Retinal pigment epithelial cell (primary cell): ENCODE measurements around the gene SH3YL1.

Experiments used
- DNase-seq: peaks from one replicate; pipeline ENCODE4 v3.0.0-alpha.2; 2010; ENCODE audit warnings: low read depth
- H3K4me3 ChIP-seq: 2 replicates; pipeline ENCODE4 v1.5.1; 2011; ENCODE audit warnings: mild to moderate bottlenecking, low read length, control low read depth, moderate library complexity
- CTCF ChIP-seq: conservative IDR thresholded peaks from 2 replicates; pipeline ENCODE4 v1.5.1; 2011; ENCODE audit warnings: low read depth, low read length, control low read depth, inconsistent platforms

The SH3YL1 gene

GRCh38 chr2:236993-237539 is 26.8 kb downstream of the SH3YL1 start:
- no peak for TF ChIP-seq CTCF
- DNase-seq: no peak
- no peak overlapping the region for H3K4me3 ChIP-seq

GRCh38 chr2:234421-234820 is 29.4 kb downstream of the SH3YL1 start:
- no peak for TF ChIP-seq CTCF
- DNase-seq: no peak
- no peak overlapping the region for H3K4me3 ChIP-seq

- no peak overlapping the region for H3K4me3 ChIP-seq
- DNase-seq: no peak
- no peak for TF ChIP-seq CTCF
Measured at GRCh38 chr2:233030-233429, 30.8 kb downstream of the SH3YL1 start.

GRCh38 chr2:231521-232185 is 32.2 kb downstream of the SH3YL1 start:
- no peak overlapping the region for H3K4me3 ChIP-seq
- DNase-seq: no peak
- no peak for TF ChIP-seq CTCF

DNA sequence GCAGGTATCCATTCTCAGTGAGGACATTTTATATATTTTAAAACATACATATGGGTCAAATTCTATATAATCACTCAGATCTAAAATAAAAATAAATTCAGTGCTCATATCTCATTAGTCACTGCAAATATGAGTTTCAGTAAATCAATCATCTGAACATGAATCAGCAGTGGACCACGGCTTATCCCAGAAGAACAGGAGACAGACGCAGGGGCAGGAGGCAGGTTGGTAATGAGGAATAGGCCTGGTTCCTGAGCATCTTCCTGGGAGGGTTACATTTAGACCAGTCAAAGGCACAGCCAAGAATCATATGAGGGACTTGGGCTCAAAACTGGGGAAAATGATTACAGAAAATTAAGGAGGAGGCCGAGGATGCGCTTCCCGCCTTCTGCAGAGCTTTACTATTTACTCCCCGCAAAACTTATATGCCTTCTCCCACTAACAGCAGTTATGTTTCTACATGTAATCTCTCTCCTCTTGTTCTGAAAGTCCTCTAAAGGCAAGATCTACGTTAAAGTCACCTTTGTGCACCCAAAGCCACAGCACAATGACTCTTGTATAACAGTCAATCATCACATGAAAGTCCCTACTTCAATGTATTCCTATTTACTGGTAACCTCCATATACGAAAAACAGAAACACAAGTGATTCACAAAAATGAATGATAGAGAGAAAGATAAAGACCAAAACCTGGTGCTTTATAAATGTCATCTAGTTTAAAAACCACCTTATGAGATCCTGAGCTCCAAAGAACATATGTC is 35.1 kb downstream of the SH3YL1 start:
- H3K4me3 ChIP-seq: no peak overlapping the region
- no peak for DNase-seq
- no peak for TF ChIP-seq CTCF

GRCh38 chr2:228115-228514 is 35.7 kb downstream of the SH3YL1 start:
- TF ChIP-seq CTCF: no peak
- no peak overlapping the region for H3K4me3 ChIP-seq
- DNase-seq: no peak
